GM23338 (cell line): ENCODE results near the gene SLC39A13. TPM values are rescaled to one million over a fixed set of nuclear protein-coding genes. Genes with fewer than 3 reads are reported as not detected.
A peak's percentile ranks its signal among the peaks of the same experiment; 100 is the strongest.

Source experiments
- ATAC-seq: fragments of 200-7000 bp; cut with Tn5 transposase; 3 replicates; pipeline ENCODE4 v1.9.1; 2020
- DNase-seq: peaks from one replicate; pipeline ENCODE4 v3.0.0-alpha.2; 2015; ENCODE audit warnings: low spot score
- H2AFZ ChIP-seq: fragments of 200-600 bp; sonication (generic); 2 replicates; pipeline ENCODE4 v1.8.0; 2016; ENCODE audit warnings: antibody characterized with exemption, mild to moderate bottlenecking, moderate library complexity
- H3F3A ChIP-seq: fragments of 200-600 bp; sonication (generic); replicated peaks from 2 replicates; pipeline ENCODE4 v1.8.0; 2017; ENCODE audit warnings: antibody characterized with exemption, mixed run types, low read depth
- H3K27ac ChIP-seq: fragments of 200-600 bp; sonication (generic); 2 replicates; pipeline ENCODE4 v1.6.1; 2016; ENCODE audit warnings: low read depth
- H3K27me3 ChIP-seq: fragments of 200-600 bp; sonication (generic); 2 replicates; pipeline ENCODE4 v1.8.0; 2016; ENCODE audit warnings: mild to moderate bottlenecking, mixed run types, moderate library complexity; ENCODE audit not compliant: insufficient read depth
- H3K36me3 ChIP-seq: fragments of 200-600 bp; sonication (generic); 2 replicates; pipeline ENCODE4 v1.8.0; 2016; ENCODE audit warnings: mild to moderate bottlenecking; ENCODE audit not compliant: insufficient read depth
- H3K4me1 ChIP-seq: fragments of 200-600 bp; sonication (generic); 2 replicates; pipeline ENCODE4 v1.8.0; 2016; ENCODE audit warnings: mild to moderate bottlenecking, moderate library complexity; ENCODE audit not compliant: insufficient read depth
- H3K4me2 ChIP-seq: fragments of 200-600 bp; sonication (generic); 2 replicates; pipeline ENCODE4 v1.7.1; 2017; ENCODE audit warnings: mixed run types
- H3K4me3 ChIP-seq: fragments of 200-600 bp; sonication (generic); 2 replicates; pipeline ENCODE4 v1.6.1; 2016; ENCODE audit warnings: mixed run types
- H3K79me2 ChIP-seq: fragments of 200-600 bp; sonication (generic); replicated peaks from 2 replicates; pipeline ENCODE4 v1.8.0; 2017; ENCODE audit warnings: mild to moderate bottlenecking; ENCODE audit not compliant: insufficient read depth
- H3K9me2 ChIP-seq: fragments of 200-600 bp; sonication (generic); 2 replicates; pipeline ENCODE4 v1.8.0; 2017; ENCODE audit not compliant: insufficient read depth
- H4K20me1 ChIP-seq: fragments of 200-600 bp; sonication (generic); replicated peaks from 2 replicates; pipeline ENCODE4 v1.8.0; 2017; ENCODE audit warnings: mild to moderate bottlenecking; ENCODE audit not compliant: insufficient read depth
- H3K27ac Mint-ChIP-seq: 2 replicates; pipeline ENCODE4 v1.8.0; 2020; ENCODE audit warnings: inconsistent platforms, mild to moderate bottlenecking, moderate library complexity, mixed read lengths
- H3K27me3 Mint-ChIP-seq: 3 replicates; pipeline ENCODE4 v1.8.0; 2022; ENCODE audit warnings: low read depth, mild to moderate bottlenecking, moderate library complexity, mixed read lengths, inconsistent platforms; ENCODE audit not compliant: insufficient read depth, poor library complexity
- H3K36me3 Mint-ChIP-seq: 3 replicates; pipeline ENCODE4 v1.8.0; 2021; ENCODE audit warnings: low read depth, mild to moderate bottlenecking, inconsistent platforms, moderate library complexity, mixed read lengths
- H3K4me1 Mint-ChIP-seq: 3 replicates; pipeline ENCODE4 v1.8.0; 2020; ENCODE audit warnings: mild to moderate bottlenecking, inconsistent platforms, mixed read lengths
- H3K4me3 Mint-ChIP-seq: 3 replicates; pipeline ENCODE4 v1.8.0; 2021; ENCODE audit warnings: moderate library complexity, mild to moderate bottlenecking, inconsistent platforms, mixed read lengths
- H3K9me3 Mint-ChIP-seq: 3 replicates; pipeline ENCODE4 v1.8.0; 2020; ENCODE audit warnings: moderate library complexity, mild to moderate bottlenecking, inconsistent platforms, mixed read lengths
- EZH2 ChIP-seq: fragments of 200-600 bp; sonication (generic); IDR thresholded peaks from one replicate; pipeline ENCODE4 v1.8.0; 2017; ENCODE audit warnings: antibody characterized with exemption, mild to moderate bottlenecking, low read depth; ENCODE audit not compliant: unreplicated experiment
- EZH2phosphoT487 ChIP-seq: fragments of 200-600 bp; sonication (generic); IDR thresholded peaks from one replicate; pipeline ENCODE4 v1.8.1; 2018; ENCODE audit warnings: antibody characterized with exemption; ENCODE audit not compliant: unreplicated experiment
- NANOG ChIP-seq: IDR thresholded peaks from 2 replicates; pipeline ENCODE4 v1.6.1; 2016; ENCODE audit warnings: antibody characterized with exemption, borderline replicate concordance
- POLR2AphosphoS5 ChIP-seq: IDR thresholded peaks from 2 replicates; pipeline ENCODE4 v1.6.1; 2016; ENCODE audit warnings: antibody characterized with exemption, low read depth
- STAT1 ChIP-seq: IDR thresholded peaks from one replicate; pipeline ENCODE4 v1.6.1; 2016; ENCODE audit warnings: antibody characterized with exemption; ENCODE audit not compliant: unreplicated experiment
- ZNF331 ChIP-seq: fragments of 250-450 bp; sonication (Bioruptor Pico); IDR thresholded peaks from 2 replicates; pipeline ENCODE4 v1.5.0; 2020; ENCODE audit warnings: low read depth, mild to moderate bottlenecking, moderate library complexity
- polyA plus RNA-seq: library from polyadenylated mRNA; unstranded; fragments of >200 nt; fragmentation: Nextera tagmentation; extraction: Ambion mirVana; gene quantifications from 2 replicates; pipeline ENCODE4 v1.2.1, GENCODE V29; 2016
- total RNA-seq: library from RNA; depleted of rRNA; stranded (reverse); fragments of >200 nt; shearing (Covaris generic); gene quantifications from 2 replicates; pipeline ENCODE4 v1.2.3, GENCODE V29; 2014
- TF ChIP-seq, protein P1 (sequence below): fragments of 250-450 bp; sonication (Bioruptor Pico); IDR thresholded peaks from 2 replicates; pipeline ENCODE4 v1.5.0; 2020; ENCODE audit warnings: mild to moderate bottlenecking, moderate library complexity
- TF ChIP-seq, protein P2 (sequence below), 2 experiments: fragments of 200-600 bp in 1 of 2; sonication (generic) in 1 of 2; conservative IDR thresholded peaks; 2 replicates each; pipeline versions ENCODE4 v1.5.1 to v1.6.1; 2016 to 2017; ENCODE audit warnings: antibody characterized with exemption in 2 of 2, low read depth in 2 of 2, mild to moderate bottlenecking in 2 of 2, moderate library complexity in 1 of 2

SLC39A13 gene
- total and polyA plus RNA-seq, 2 experiments from 2014 or later: 15.8 to 32.7 TPM

DNA sequence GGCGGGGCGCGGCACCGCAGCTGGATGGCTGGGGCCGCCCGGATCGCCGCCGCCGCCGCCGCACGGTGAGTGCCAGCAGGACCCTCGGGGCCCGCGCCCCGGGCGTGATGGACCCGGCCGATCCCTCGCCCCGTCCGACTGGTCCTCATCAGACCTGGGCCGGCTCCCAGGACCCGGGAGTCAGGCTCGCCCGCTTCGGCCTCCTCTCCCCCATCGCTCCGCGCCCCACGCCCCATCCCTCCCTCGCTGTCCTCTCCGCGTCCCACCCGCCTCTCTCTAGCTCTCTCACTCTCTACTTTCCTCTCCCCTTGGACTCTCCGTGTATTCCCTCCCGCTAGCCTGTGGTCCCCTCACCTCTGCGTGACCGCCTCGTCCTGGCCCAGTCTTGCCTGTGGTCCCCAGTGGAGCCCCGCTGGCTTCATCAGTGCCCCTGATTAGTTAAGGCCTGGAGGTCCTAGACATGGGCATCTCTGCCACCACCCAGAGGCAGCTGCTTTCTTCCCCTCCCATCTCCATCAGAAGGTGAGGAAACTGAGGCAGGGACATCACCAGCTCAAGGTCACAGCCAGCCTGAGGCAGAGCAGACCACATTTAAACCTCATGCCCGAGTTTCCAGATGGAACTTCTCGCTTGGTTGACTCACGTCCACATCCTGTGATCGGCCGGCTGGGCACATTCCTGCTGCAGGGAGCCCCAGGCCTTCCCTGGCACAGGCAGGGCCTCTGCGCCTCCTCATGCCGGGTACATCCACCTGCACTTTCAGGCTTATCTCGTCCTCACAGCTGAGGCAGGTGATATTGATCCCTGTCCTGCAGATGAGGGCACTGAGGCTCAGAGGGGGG lies 429 bp downstream of the SLC39A13 start:
- Histone ChIP-seq H3K27ac (peak overlapping the region; percentile 80), H2AFZ (peak overlapping the region; percentile 93), H3K4me2 (peak overlapping the region; percentile 97), H4K20me1 (no peaks in the 10 kb centered on the region; the same call in 1 of the 2 replicates), H3K79me2 (no peaks in the 10 kb centered on the region), H3K9me2 (no peaks in the 10 kb centered on the region), H3K27me3 (no peaks in the 10 kb centered on the region), H3K4me3 (peak overlapping the region; percentile 95), H3K4me1 (peaks cover 11% of the 10 kb centered on the region; the same call in 1 of the 2 replicates), H3F3A (peaks cover 12% of the 10 kb centered on the region), H3K36me3 (no peaks in the 10 kb centered on the region)
- Mint-ChIP-seq H3K9me3 (no peaks in the 10 kb centered on the region), H3K27me3 (peaks cover 8% of the 10 kb centered on the region), H3K36me3 (peaks cover 3% of the 10 kb centered on the region; the same call in 2 of the 3 replicates), H3K4me1 (peaks cover 11% of the 10 kb centered on the region), H3K4me3 (peak overlapping the region; percentile 89), H3K27ac (peak overlapping the region; percentile 62)
- DNase-seq: peak; percentile 33
- peak; percentile 2; the same call in 2 of the 3 replicates for ATAC-seq
- TF ChIP-seq STAT1 (no peak), EZH2phosphoT487 (no peak), NANOG (no peak), EZH2 (no peak), ZNF331 (CRISPR knock-in tag) (no peak), POLR2AphosphoS5 (no peak)
- TF ChIP-seq, protein P1, sequence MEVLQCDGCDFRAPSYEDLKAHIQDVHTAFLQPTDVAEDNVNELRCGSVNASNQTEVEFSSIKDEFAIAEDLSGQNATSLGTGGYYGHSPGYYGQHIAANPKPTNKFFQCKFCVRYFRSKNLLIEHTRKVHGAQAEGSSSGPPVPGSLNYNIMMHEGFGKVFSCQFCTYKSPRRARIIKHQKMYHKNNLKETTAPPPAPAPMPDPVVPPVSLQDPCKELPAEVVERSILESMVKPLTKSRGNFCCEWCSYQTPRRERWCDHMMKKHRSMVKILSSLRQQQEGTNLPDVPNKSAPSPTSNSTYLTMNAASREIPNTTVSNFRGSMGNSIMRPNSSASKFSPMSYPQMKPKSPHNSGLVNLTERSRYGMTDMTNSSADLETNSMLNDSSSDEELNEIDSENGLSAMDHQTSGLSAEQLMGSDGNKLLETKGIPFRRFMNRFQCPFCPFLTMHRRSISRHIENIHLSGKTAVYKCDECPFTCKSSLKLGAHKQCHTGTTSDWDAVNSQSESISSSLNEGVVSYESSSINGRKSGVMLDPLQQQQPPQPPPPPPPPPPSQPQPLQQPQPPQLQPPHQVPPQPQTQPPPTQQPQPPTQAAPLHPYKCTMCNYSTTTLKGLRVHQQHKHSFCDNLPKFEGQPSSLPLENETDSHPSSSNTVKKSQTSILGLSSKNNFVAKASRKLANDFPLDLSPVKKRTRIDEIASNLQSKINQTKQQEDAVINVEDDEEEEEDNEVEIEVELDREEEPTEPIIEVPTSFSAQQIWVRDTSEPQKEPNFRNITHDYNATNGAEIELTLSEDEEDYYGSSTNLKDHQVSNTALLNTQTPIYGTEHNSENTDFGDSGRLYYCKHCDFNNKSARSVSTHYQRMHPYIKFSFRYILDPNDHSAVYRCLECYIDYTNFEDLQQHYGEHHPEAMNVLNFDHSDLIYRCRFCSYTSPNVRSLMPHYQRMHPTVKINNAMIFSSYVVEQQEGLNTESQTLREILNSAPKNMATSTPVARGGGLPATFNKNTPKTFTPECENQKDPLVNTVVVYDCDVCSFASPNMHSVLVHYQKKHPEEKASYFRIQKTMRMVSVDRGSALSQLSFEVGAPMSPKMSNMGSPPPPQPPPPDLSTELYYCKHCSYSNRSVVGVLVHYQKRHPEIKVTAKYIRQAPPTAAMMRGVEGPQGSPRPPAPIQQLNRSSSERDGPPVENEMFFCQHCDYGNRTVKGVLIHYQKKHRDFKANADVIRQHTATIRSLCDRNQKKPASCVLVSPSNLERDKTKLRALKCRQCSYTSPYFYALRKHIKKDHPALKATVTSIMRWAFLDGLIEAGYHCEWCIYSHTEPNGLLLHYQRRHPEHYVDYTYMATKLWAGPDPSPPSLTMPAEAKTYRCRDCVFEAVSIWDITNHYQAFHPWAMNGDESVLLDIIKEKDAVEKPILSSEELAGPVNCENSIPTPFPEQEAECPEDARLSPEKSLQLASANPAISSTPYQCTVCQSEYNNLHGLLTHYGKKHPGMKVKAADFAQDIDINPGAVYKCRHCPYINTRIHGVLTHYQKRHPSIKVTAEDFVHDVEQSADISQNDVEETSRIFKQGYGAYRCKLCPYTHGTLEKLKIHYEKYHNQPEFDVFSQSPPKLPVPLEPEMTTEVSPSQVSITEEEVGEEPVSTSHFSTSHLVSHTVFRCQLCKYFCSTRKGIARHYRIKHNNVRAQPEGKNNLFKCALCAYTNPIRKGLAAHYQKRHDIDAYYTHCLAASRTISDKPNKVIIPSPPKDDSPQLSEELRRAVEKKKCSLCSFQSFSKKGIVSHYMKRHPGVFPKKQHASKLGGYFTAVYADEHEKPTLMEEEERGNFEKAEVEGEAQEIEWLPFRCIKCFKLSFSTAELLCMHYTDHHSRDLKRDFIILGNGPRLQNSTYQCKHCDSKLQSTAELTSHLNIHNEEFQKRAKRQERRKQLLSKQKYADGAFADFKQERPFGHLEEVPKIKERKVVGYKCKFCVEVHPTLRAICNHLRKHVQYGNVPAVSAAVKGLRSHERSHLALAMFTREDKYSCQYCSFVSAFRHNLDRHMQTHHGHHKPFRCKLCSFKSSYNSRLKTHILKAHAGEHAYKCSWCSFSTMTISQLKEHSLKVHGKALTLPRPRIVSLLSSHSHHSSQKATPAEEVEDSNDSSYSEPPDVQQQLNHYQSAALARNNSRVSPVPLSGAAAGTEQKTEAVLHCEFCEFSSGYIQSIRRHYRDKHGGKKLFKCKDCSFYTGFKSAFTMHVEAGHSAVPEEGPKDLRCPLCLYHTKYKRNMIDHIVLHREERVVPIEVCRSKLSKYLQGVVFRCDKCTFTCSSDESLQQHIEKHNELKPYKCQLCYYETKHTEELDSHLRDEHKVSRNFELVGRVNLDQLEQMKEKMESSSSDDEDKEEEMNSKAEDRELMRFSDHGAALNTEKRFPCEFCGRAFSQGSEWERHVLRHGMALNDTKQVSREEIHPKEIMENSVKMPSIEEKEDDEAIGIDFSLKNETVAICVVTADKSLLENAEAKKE: no peak
- TF ChIP-seq, protein P2, sequence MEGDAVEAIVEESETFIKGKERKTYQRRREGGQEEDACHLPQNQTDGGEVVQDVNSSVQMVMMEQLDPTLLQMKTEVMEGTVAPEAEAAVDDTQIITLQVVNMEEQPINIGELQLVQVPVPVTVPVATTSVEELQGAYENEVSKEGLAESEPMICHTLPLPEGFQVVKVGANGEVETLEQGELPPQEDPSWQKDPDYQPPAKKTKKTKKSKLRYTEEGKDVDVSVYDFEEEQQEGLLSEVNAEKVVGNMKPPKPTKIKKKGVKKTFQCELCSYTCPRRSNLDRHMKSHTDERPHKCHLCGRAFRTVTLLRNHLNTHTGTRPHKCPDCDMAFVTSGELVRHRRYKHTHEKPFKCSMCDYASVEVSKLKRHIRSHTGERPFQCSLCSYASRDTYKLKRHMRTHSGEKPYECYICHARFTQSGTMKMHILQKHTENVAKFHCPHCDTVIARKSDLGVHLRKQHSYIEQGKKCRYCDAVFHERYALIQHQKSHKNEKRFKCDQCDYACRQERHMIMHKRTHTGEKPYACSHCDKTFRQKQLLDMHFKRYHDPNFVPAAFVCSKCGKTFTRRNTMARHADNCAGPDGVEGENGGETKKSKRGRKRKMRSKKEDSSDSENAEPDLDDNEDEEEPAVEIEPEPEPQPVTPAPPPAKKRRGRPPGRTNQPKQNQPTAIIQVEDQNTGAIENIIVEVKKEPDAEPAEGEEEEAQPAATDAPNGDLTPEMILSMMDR (conservative IDR thresholded peaks at IDR 0.05; ENCODE audit: low read depth in 2 of 2): no peak
